Osteoblast (primary cell): ENCODE results near the gene BRD3OS. TPM values are rescaled to one million over a fixed set of nuclear protein-coding genes. Genes with fewer than 3 reads are reported as not detected.

ENCODE experiments used
- DNase-seq: peaks from one replicate; pipeline ENCODE4 v3.0.0; 2011; ENCODE audit warnings: low spot score, mixed read lengths; ENCODE audit not compliant: insufficient read length; ENCODE audit errors: missing footprints
- H2AFZ ChIP-seq: 2 replicates; pipeline ENCODE4 v1.6.0; 2011; ENCODE audit warnings: mild to moderate bottlenecking, low read length
- H3K27ac ChIP-seq: 2 replicates; pipeline ENCODE4 v1.5.1; 2011; ENCODE audit warnings: mild to moderate bottlenecking, low read depth, low read length, moderate library complexity
- H3K27me3 ChIP-seq: 2 replicates; pipeline ENCODE4 v1.6.0; 2012; ENCODE audit warnings: mild to moderate bottlenecking, control low read depth, inconsistent platforms, low read length, moderate library complexity; ENCODE audit not compliant: insufficient read depth
- H3K36me3 ChIP-seq: 2 replicates; pipeline ENCODE4 v1.5.1; 2011; ENCODE audit warnings: mild to moderate bottlenecking, low read length, control low read depth, moderate library complexity; ENCODE audit not compliant: insufficient read depth
- H3K4me1 ChIP-seq: 2 replicates; pipeline ENCODE4 v1.5.1; 2011; ENCODE audit warnings: mild to moderate bottlenecking, low read length, control low read depth, moderate library complexity; ENCODE audit not compliant: insufficient read depth
- H3K4me2 ChIP-seq: 2 replicates; pipeline ENCODE4 v1.6.0; 2011; ENCODE audit warnings: mild to moderate bottlenecking, low read length; ENCODE audit not compliant: insufficient read depth
- H3K4me3 ChIP-seq: fragments of 200-600 bp; sonication (generic); 3 replicates; pipeline ENCODE4 v1.5.1; 2012; ENCODE audit warnings: mild to moderate bottlenecking, low read length, inconsistent platforms; ENCODE audit not compliant: insufficient read depth
- H3K79me2 ChIP-seq: 2 replicates; pipeline ENCODE4 v1.6.0; 2012; ENCODE audit warnings: mild to moderate bottlenecking, low read length, control low read depth, inconsistent platforms; ENCODE audit not compliant: insufficient read depth
- H3K9me3 ChIP-seq: 2 replicates; pipeline ENCODE4 v1.5.1; 2011; ENCODE audit warnings: low read depth, low read length, control low read depth
- H4K20me1 ChIP-seq: 2 replicates; pipeline ENCODE4 v1.6.0; 2012; ENCODE audit warnings: mild to moderate bottlenecking, low read length, control low read depth; ENCODE audit not compliant: insufficient read depth
- total RNA-seq: library from RNA; depleted of rRNA; stranded (reverse); fragments of >200 nt; gene quantifications from 2 replicates; pipeline ENCODE4 v1.2.3, GENCODE V29; 2012
- TF ChIP-seq, protein P1 (sequence below): IDR thresholded peaks from 2 replicates; pipeline ENCODE4 v1.5.1; 2011; ENCODE audit warnings: mild to moderate bottlenecking, low read depth, low read length, moderate library complexity; ENCODE audit errors: extremely low read depth

Gene BRD3OS
- total RNA-seq, 1 donor, result 26.1 TPM

GRCh38 chr9:134050726-134051125, 25.4 kb downstream of the BRD3OS start:
- Histone ChIP-seq H3K4me2 (no peak overlapping the region), H3K4me3 (no peak overlapping the region), H3K27me3 (no peaks in the 10 kb centered on the region), H3K27ac (no peak overlapping the region), H3K9me3 (no peaks in the 10 kb centered on the region), H4K20me1 (peaks cover 37% of the 10 kb centered on the region), H3K79me2 (peaks cover 29% of the 10 kb centered on the region), H2AFZ (no peak overlapping the region), H3K36me3 (peaks cover 45% of the 10 kb centered on the region), H3K4me1 (peaks cover 3% of the 10 kb centered on the region)
- TF ChIP-seq, protein P1, sequence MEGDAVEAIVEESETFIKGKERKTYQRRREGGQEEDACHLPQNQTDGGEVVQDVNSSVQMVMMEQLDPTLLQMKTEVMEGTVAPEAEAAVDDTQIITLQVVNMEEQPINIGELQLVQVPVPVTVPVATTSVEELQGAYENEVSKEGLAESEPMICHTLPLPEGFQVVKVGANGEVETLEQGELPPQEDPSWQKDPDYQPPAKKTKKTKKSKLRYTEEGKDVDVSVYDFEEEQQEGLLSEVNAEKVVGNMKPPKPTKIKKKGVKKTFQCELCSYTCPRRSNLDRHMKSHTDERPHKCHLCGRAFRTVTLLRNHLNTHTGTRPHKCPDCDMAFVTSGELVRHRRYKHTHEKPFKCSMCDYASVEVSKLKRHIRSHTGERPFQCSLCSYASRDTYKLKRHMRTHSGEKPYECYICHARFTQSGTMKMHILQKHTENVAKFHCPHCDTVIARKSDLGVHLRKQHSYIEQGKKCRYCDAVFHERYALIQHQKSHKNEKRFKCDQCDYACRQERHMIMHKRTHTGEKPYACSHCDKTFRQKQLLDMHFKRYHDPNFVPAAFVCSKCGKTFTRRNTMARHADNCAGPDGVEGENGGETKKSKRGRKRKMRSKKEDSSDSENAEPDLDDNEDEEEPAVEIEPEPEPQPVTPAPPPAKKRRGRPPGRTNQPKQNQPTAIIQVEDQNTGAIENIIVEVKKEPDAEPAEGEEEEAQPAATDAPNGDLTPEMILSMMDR, result no peak
- DNase-seq, result peak; percentile 88

DNA sequence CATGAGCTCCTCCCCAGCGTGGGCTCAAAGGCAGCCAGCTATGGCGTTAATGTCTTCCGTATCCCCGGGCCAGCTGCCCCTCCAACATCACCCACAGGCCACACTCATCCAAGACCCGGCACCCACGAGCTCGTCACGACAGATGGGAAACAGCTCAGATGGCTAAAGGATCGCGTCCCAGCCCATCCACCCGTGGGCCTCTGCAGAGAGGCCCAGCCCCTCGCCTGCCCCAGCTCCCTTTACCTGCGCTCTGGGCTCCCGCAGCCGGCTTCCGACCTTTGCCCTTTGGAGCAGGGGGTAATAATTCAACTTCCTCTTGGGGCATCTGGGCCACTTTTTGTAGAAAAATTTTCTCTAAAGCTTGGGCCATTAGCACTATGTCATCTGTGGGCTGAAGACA, 26.0 kb downstream of the BRD3OS start:
- peak; percentile 80 for DNase-seq
- no peaks in the 10 kb centered on the region for H3K27me3 ChIP-seq
- peaks cover 35% of the 10 kb centered on the region for H3K79me2 ChIP-seq
- H2AFZ ChIP-seq, result no peak overlapping the region
- no peak overlapping the region for H3K4me2 ChIP-seq
- no peaks in the 10 kb centered on the region for H3K9me3 ChIP-seq
- TF ChIP-seq, protein P1, result no peak
- H3K4me1 ChIP-seq, result peaks cover 9% of the 10 kb centered on the region
- peaks cover 42% of the 10 kb centered on the region for H3K36me3 ChIP-seq
- H4K20me1 ChIP-seq, result peaks cover 40% of the 10 kb centered on the region
- no peak overlapping the region for H3K27ac ChIP-seq
- H3K4me3 ChIP-seq, result no peak overlapping the region

GRCh38 chr9:134052491-134052890, 27.2 kb downstream of the BRD3OS start:
- Histone ChIP-seq H3K9me3 (no peaks in the 10 kb centered on the region), H2AFZ (no peak overlapping the region), H3K36me3 (peaks cover 42% of the 10 kb centered on the region), H3K27ac (no peak overlapping the region), H4K20me1 (peaks cover 51% of the 10 kb centered on the region), H3K4me3 (no peak overlapping the region), H3K4me2 (no peak overlapping the region), H3K4me1 (peaks cover 13% of the 10 kb centered on the region), H3K27me3 (no peaks in the 10 kb centered on the region), H3K79me2 (peaks cover 47% of the 10 kb centered on the region)
- DNase-seq, result no peak
- TF ChIP-seq, protein P1, result no peak

DNA sequence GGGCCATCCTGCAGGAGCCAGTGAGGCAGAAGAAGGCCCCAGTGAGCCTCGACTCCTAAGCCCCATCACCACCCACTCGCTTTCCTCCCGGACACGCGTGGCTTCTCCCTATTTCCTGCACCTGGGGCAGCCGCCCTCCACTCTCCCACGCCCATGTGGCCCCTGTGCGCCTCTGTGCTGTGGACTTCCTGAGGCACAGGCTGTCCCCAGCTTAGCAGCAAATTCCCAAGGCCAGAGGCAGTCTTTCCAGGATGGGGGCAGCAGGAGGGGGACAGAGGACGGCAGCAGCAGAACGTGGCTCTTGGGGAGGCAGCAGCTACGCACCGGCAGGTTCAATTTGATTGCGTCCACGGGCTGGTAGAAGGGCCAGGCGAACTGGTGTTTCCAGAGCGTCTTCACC, 27.7 kb downstream of the BRD3OS start:
- Histone ChIP-seq H3K27me3 (no peaks in the 10 kb centered on the region), H3K36me3 (peaks cover 41% of the 10 kb centered on the region), H3K27ac (no peak overlapping the region), H2AFZ (no peak overlapping the region), H3K4me3 (no peak overlapping the region), H3K4me1 (peaks cover 13% of the 10 kb centered on the region), H3K79me2 (peaks cover 52% of the 10 kb centered on the region), H3K9me3 (no peaks in the 10 kb centered on the region), H4K20me1 (peaks cover 52% of the 10 kb centered on the region), H3K4me2 (no peak overlapping the region)
- DNase-seq, result no peak
- TF ChIP-seq, protein P1, result no peak
